ENCODE data around the gene ILKAP. TPM values are rescaled to one million over a fixed set of nuclear protein-coding genes. Genes with fewer than 3 reads are reported as not detected.
A peak's percentile ranks its signal among the peaks of the same experiment; 100 is the strongest.

Gene ILKAP
- total and polyA plus RNA-seq, 7 donors: 31.8 to 66.6 (median 43.8) TPM

- TF ChIP-seq, protein P1, sequence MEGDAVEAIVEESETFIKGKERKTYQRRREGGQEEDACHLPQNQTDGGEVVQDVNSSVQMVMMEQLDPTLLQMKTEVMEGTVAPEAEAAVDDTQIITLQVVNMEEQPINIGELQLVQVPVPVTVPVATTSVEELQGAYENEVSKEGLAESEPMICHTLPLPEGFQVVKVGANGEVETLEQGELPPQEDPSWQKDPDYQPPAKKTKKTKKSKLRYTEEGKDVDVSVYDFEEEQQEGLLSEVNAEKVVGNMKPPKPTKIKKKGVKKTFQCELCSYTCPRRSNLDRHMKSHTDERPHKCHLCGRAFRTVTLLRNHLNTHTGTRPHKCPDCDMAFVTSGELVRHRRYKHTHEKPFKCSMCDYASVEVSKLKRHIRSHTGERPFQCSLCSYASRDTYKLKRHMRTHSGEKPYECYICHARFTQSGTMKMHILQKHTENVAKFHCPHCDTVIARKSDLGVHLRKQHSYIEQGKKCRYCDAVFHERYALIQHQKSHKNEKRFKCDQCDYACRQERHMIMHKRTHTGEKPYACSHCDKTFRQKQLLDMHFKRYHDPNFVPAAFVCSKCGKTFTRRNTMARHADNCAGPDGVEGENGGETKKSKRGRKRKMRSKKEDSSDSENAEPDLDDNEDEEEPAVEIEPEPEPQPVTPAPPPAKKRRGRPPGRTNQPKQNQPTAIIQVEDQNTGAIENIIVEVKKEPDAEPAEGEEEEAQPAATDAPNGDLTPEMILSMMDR (IDR thresholded peaks at IDR 0.05): no peak
- WGBS, 3 donors: 79 to 80% (median 80%) methylated on average over 7 of the region's 7 CpGs
- peaks cover 0 to 39% of the 10 kb centered on the region in 2 donors for H3K36me3 ChIP-seq (ENCODE audit: insufficient read depth in 1 of 2, low read depth in 1 of 2)
- intact Hi-C loops (cut with DNase I): loop anchor here (5.0 to 10.0 kb wide), 2 partner anchors 235 to 243 kb away; no protein-coding TSS in a partner anchor
- no peaks in the 10 kb centered on the region for H3K9me3 ChIP-seq
- DNase-seq: no peak
- peak overlapping the region; percentile 83 for H3K4me3 ChIP-seq
- ATAC-seq: no peak
- peak overlapping the region; percentile 99 for H3K27ac ChIP-seq
- no peaks in the 10 kb centered on the region for H3K27me3 ChIP-seq (ENCODE audit: insufficient read depth in 3 of 3, low read length in 2 of 3)
- peaks cover 55% of the 10 kb centered on the region for H3K4me1 ChIP-seq
Measured at GRCh38 chr2:238140040-238140439, 63.5 kb downstream of the ILKAP start.

GRCh38 chr2:238139196-238140039 lies 64.1 kb downstream of the ILKAP start:
- peak overlapping the region; percentile 83 for H3K4me3 ChIP-seq
- peaks cover 0 to 33% of the 10 kb centered on the region in 2 donors for H3K36me3 ChIP-seq (ENCODE audit: insufficient read depth in 1 of 2, low read depth in 1 of 2)
- peak overlapping the region; percentile 99 for H3K27ac ChIP-seq
- H3K9me3 ChIP-seq: no peaks in the 10 kb centered on the region
- H3K4me1 ChIP-seq: peaks cover 56% of the 10 kb centered on the region
- TF ChIP-seq, protein P1 (IDR thresholded peaks at IDR 0.05): peak; percentile 75
- DNase-seq: peak in 1 of 2 donors; percentile 80
- intact Hi-C loops (cut with DNase I): loop anchor here (5.0 to 10.0 kb wide), 5 partner anchors 172 to 275 kb away; partner anchors contain the start of gene UBE2F (in 2 of the 2)
- H3K27me3 ChIP-seq (ENCODE audit: insufficient read depth in 3 of 3, low read length in 2 of 3): no peaks in the 10 kb centered on the region
- peak; percentile 22 to 39 (median 30) for ATAC-seq
- 29 to 52% (median 40%) methylated on average over 56 of the region's 56 CpGs for WGBS, 3 donors

- H3K27me3 ChIP-seq (ENCODE audit: insufficient read depth in 3 of 3, low read length in 2 of 3): no peaks in the 10 kb centered on the region
- ATAC-seq: peak; percentile 72 to 77 (median 73)
- peaks cover 56% of the 10 kb centered on the region for H3K4me1 ChIP-seq
- TF ChIP-seq, protein P1 (IDR thresholded peaks at IDR 0.05): no peak
- H3K36me3 ChIP-seq (ENCODE audit: insufficient read depth in 1 of 2, low read depth in 1 of 2): peaks cover 0 to 33% of the 10 kb centered on the region in 2 donors
- peak; percentile 82 to 93 for DNase-seq
- intact Hi-C loops (cut with DNase I): loop anchor here (5.0 to 10.0 kb wide), 3 partner anchors 171 to 274 kb away; partner anchors contain the start of gene UBE2F (in 2 of the 2)
- WGBS, 3 donors: 20 to 23% (median 23%) methylated on average over 18 to 22 of the region's 22 CpGs
- peak within 1 kb of the TSS; percentile 83 for H3K4me3 ChIP-seq
- peak within 1 kb of the TSS; percentile 99 for H3K27ac ChIP-seq
- no peaks in the 10 kb centered on the region for H3K9me3 ChIP-seq
Measured at GRCh38 chr2:238138331-238139195, 64.9 kb downstream of the ILKAP start, which contains the start of gene KLHL30. TSS of gene KLHL30 (plus strand) at chr2:238138668. CDS start at chr2:238140755, 2,087 bp downstream.

- peak in 1 of 2 donors; percentile 63 for DNase-seq
- peak overlapping the region; percentile 99 for H3K27ac ChIP-seq
- no peaks in the 10 kb centered on the region for H3K27me3 ChIP-seq (ENCODE audit: insufficient read depth in 3 of 3, low read length in 2 of 3)
- peaks cover 49% of the 10 kb centered on the region for H3K4me1 ChIP-seq
- TF ChIP-seq, protein P1 (IDR thresholded peaks at IDR 0.05): no peak
- 49 to 61% (median 50%) methylated on average over 13 of the region's 13 CpGs for WGBS, 3 donors
- H3K36me3 ChIP-seq (ENCODE audit: insufficient read depth in 1 of 2, low read depth in 1 of 2): peaks cover 0 to 27% of the 10 kb centered on the region in 2 donors
- intact Hi-C loops (cut with DNase I): loop anchor here (5.0 to 10.0 kb wide), 3 partner anchors 171 to 273 kb away; partner anchors contain the start of gene UBE2F (in 2 of the 2)
- no peaks in the 10 kb centered on the region for H3K9me3 ChIP-seq
- ATAC-seq: peak in 1 of 4 donors; percentile 1
- peak overlapping the region; percentile 83 for H3K4me3 ChIP-seq
Measured at GRCh38 chr2:238137885-238138284, 65.6 kb downstream of the ILKAP start.

Measured in psoas muscle (tissue), 8 donors.